ENCODE measurements around the gene CRTAC1. TPM values are rescaled to one million over a fixed set of nuclear protein-coding genes. Genes with fewer than 3 reads are reported as not detected.

Gene CRTAC1
- total and polyA plus RNA-seq, 11 donors = 0.38 to 8.6 (median 1.7) TPM

DNA sequence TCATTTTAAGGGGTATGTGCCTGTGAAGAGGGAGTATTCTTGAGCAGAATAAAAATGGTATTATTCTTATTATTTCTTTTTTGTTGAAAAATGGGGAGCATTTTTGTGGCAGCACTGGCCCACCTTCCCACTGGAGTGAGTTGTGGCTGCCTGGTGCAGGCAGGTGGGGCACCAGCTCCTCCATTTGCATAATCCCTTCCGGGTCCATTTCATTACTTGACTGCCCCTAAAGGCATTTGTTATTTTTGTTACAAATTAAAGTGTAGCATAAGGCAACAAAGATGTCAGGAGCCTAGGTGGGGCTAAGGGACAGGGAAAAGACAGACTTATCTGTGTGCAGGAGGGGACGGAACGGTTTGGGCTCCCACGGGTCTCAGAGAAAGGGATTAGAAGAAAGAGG lies 154.0 kb downstream of the CRTAC1 start:
- H3K27me3 ChIP-seq = peaks cover 0 to 4% (median 0%) of the 10 kb centered on the region in 9 donors
- no peaks in the 10 kb centered on the region for H3K36me3 ChIP-seq
- no peak for TF ChIP-seq POLR2A (IDR thresholded peaks at IDR 0.05)
- TF ChIP-seq, protein P1, sequence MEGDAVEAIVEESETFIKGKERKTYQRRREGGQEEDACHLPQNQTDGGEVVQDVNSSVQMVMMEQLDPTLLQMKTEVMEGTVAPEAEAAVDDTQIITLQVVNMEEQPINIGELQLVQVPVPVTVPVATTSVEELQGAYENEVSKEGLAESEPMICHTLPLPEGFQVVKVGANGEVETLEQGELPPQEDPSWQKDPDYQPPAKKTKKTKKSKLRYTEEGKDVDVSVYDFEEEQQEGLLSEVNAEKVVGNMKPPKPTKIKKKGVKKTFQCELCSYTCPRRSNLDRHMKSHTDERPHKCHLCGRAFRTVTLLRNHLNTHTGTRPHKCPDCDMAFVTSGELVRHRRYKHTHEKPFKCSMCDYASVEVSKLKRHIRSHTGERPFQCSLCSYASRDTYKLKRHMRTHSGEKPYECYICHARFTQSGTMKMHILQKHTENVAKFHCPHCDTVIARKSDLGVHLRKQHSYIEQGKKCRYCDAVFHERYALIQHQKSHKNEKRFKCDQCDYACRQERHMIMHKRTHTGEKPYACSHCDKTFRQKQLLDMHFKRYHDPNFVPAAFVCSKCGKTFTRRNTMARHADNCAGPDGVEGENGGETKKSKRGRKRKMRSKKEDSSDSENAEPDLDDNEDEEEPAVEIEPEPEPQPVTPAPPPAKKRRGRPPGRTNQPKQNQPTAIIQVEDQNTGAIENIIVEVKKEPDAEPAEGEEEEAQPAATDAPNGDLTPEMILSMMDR (IDR thresholded peaks at IDR 0.05) = no peak
- ATAC-seq = no peak
- no peak overlapping the region for H3K27ac ChIP-seq
- H3K9me3 ChIP-seq = no peaks in the 10 kb centered on the region
- intact Hi-C loops (cut with DNase I) = no loop called here
- no peak for DNase-seq
- H3K4me1 ChIP-seq = no peaks in the 10 kb centered on the region
- no peak overlapping the region for H3K4me3 ChIP-seq
- WGBS, 4 donors = 58 to 70% (median 65%) methylated on average over 4 of the region's 4 CpGs

DNA sequence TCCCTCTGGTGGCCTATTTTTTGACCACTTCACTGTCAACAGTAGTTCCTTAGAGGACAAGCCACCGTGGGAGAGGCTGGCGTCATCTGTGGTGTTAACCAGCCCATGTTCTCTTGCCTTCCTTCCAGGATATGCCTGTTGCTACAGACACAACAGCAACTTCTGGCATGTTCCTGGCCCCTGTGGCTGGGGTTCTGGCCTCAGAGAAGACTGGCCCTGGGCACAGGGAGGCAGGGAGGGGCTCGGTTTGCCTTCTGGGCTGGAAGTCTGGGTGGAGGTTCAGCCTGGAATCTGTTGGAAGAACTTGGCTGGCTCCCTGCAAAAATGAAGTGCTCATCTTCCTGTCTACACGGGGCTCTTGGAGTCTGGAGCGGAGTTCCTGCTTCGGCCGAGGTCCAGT lies 155.0 kb downstream of the CRTAC1 start:
- TF ChIP-seq, protein P1 (IDR thresholded peaks at IDR 0.05) = no peak
- TF ChIP-seq POLR2A (IDR thresholded peaks at IDR 0.05) = no peak
- intact Hi-C loops (cut with DNase I) = no loop called here
- H3K4me1 ChIP-seq = no peaks in the 10 kb centered on the region
- ATAC-seq (peak; percentile 28 to 81 (median 54)), DNase-seq (peak in 1 of 5 donors; percentile 22)
- H3K27ac ChIP-seq = peak overlapping the region in 1 of 12 donors; percentile 31
- H3K36me3 ChIP-seq = no peaks in the 10 kb centered on the region
- 55 to 65% (median 63%) methylated on average over 7 of the region's 7 CpGs for WGBS, 4 donors
- H3K27me3 ChIP-seq = peaks cover 0 to 6% (median 0%) of the 10 kb centered on the region in 9 donors
- H3K4me3 ChIP-seq = no peak overlapping the region
- no peaks in the 10 kb centered on the region for H3K9me3 ChIP-seq

DNA sequence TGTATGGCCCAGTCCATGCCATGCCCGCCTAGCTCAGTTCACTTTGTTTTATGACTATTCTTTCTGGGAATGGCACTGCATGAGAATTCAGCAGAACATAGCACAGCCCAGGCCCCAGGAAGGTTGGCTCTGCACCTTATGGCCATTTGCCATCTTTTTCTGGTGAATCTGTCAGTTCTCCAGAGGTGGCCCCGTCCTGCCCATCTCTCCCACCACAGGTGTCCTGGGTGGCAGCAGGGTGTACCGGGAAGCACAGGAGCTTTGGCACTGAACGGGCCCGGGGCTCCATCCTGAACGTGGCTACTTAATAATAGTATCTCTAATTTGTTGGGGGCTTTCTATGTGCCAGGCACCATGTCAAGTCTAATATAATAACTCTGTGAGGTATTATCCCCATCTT lies 156.1 kb downstream of the CRTAC1 start:
- Histone ChIP-seq H3K4me1 (peaks cover 0 to 7% (median 0%) of the 10 kb centered on the region in 12 donors), H3K4me3 (no peak overlapping the region), H3K36me3 (no peaks in the 10 kb centered on the region), H3K9me3 (no peaks in the 10 kb centered on the region), H3K27me3 (peaks cover 0 to 8% (median 0%) of the 10 kb centered on the region in 9 donors), H3K27ac (peak overlapping the region in 2 of 12 donors; percentile 22 to 69)
- 77 to 86% (median 79%) methylated on average over 6 of the region's 6 CpGs for WGBS, 4 donors
- no peak for ATAC-seq
- no peak for DNase-seq
- intact Hi-C loops (cut with DNase I) = loop anchor here in 2 of 10 donors (5.0 kb wide), 1 partner anchor 112 kb away; no protein-coding TSS in a partner anchor
- no peak for TF ChIP-seq POLR2A (IDR thresholded peaks at IDR 0.05)
- TF ChIP-seq, protein P1 (IDR thresholded peaks at IDR 0.05) = no peak

DNA sequence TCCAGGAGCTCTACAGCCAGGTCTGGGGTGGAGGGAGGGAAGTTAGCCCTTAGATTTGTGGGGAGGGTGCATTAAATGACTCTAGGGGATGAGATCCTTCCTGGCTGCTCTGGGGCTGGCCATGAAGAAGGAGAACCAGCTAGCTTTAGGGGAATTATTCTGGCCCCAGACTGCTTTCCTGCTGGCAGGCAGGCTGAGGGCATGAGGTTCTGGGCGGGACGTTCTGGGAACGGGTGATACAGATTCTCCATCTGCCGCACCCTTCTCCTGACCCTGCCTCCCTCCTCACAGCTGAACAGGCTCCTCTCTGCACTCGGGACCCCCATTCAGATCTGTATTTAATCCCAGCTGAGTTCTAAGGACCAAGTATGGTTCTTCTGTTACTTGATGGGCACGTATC lies 156.9 kb downstream of the CRTAC1 start:
- H3K4me3 ChIP-seq = no peak overlapping the region
- intact Hi-C loops (cut with DNase I) = loop anchor here in 2 of 10 donors (5.0 kb wide), 1 partner anchor 111 kb away; no protein-coding TSS in a partner anchor
- H3K27ac ChIP-seq = peak overlapping the region in 2 of 12 donors; percentile 24 to 54
- DNase-seq (no peak), ATAC-seq (peak in 1 of 4 donors; percentile 4)
- H3K9me3 ChIP-seq = no peaks in the 10 kb centered on the region
- WGBS, 4 donors = 58 to 70% (median 63%) methylated on average over 6 of the region's 6 CpGs
- TF ChIP-seq, protein P1 (IDR thresholded peaks at IDR 0.05) = no peak
- no peak for TF ChIP-seq POLR2A (IDR thresholded peaks at IDR 0.05)
- H3K36me3 ChIP-seq = no peaks in the 10 kb centered on the region
- peaks cover 0 to 15% (median 6%) of the 10 kb centered on the region in 12 donors for H3K4me1 ChIP-seq
- H3K27me3 ChIP-seq = peaks cover 0 to 8% (median 0%) of the 10 kb centered on the region in 9 donors

Data from heart left ventricle (tissue), 16 donors.